ENCODE results near the gene SCFD2. TPM values are rescaled to one million over a fixed set of nuclear protein-coding genes. Genes with fewer than 3 reads are reported as not detected.

The SCFD2 gene
- total RNA-seq, 4 donors from 2014 or later = 12.7 to 23.7 (median 18.3) TPM

- H3K27ac ChIP-seq = no peak overlapping the region
- intact Hi-C loops (cut with DNase I; ENCODE audit: low total_unique reads) (loop anchor here (5.0 kb wide), 1 partner anchor 433 kb away; no protein-coding TSS in a partner anchor), in situ Hi-C loops (cut with MboI; ENCODE audit: low pct_ligation_motif_present in 1 of 4, low pct_unique_long_range_greater_than_20kb in 1 of 4, low sequenced_read_pairs in 3 of 4) (loop anchor here (5.0 to 25.0 kb wide), 4 partner anchors 433 to 743 kb away; no protein-coding TSS in a partner anchor)
- WGBS, 2 donors (ENCODE audit: low coverage in 1 of 2) = 86 to 94% methylated on average over 1 to 3 of the region's 3 CpGs
- DNase-seq = no peak
- H3K9me3 ChIP-seq = no peaks in the 10 kb centered on the region
- H3K4me3 ChIP-seq = no peak overlapping the region
- no peaks in the 10 kb centered on the region for H3K27me3 ChIP-seq
- peaks cover 0 to 11% (median 0%) of the 10 kb centered on the region in 4 donors for H3K4me1 ChIP-seq
- TF ChIP-seq POLR2AphosphoS5 (IDR thresholded peaks at IDR 0.05) = no peak
- TF ChIP-seq POLR2A (IDR thresholded peaks at IDR 0.05) = no peak
- no peak for TF ChIP-seq EP300 (IDR thresholded peaks at IDR 0.05; ENCODE audit: low read depth)
- TF ChIP-seq, protein P1, sequence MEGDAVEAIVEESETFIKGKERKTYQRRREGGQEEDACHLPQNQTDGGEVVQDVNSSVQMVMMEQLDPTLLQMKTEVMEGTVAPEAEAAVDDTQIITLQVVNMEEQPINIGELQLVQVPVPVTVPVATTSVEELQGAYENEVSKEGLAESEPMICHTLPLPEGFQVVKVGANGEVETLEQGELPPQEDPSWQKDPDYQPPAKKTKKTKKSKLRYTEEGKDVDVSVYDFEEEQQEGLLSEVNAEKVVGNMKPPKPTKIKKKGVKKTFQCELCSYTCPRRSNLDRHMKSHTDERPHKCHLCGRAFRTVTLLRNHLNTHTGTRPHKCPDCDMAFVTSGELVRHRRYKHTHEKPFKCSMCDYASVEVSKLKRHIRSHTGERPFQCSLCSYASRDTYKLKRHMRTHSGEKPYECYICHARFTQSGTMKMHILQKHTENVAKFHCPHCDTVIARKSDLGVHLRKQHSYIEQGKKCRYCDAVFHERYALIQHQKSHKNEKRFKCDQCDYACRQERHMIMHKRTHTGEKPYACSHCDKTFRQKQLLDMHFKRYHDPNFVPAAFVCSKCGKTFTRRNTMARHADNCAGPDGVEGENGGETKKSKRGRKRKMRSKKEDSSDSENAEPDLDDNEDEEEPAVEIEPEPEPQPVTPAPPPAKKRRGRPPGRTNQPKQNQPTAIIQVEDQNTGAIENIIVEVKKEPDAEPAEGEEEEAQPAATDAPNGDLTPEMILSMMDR (IDR thresholded peaks at IDR 0.05) = no peak
- no peaks in the 10 kb centered on the region for H3K36me3 ChIP-seq
These were observed 385.9 kb downstream of the SCFD2 start for GRCh38 chr4:52979821-52980590.

- in situ Hi-C loops (cut with MboI; ENCODE audit: low pct_ligation_motif_present in 1 of 4, low pct_unique_long_range_greater_than_20kb in 1 of 4, low sequenced_read_pairs in 3 of 4) = loop anchor here in 1 of 4 donors (25.0 kb wide), 1 partner anchor 742 kb away; no protein-coding TSS in a partner anchor
- WGBS, 2 donors (ENCODE audit: low coverage in 1 of 2) = 92 to 100% methylated on average over 1 of the region's 1 CpG
These were observed 386.8 kb downstream of the SCFD2 start for GRCh38 chr4:52979020-52979419.

DNA sequence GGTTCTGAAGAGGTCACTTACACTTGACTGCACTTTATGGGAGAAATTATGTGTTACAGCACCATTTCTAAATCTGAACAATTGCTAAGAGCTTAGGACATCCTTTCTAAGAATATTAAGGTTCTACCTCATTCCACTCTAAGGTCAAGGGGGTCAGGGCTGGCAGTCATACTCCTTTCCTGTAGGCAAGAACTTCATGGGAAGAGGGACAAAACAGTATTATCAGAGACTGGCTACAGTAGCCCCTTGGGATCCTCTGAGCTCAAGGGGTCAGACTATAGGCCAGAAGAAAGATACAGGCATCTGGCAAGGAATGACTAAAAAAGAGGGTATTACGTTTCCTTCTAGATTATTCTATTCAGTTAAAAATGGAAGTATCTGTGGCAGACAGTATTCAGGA, 388.6 kb downstream of the SCFD2 start:
- TF ChIP-seq POLR2A (IDR thresholded peaks at IDR 0.05) (no peak), POLR2AphosphoS5 (IDR thresholded peaks at IDR 0.05) (no peak), EP300 (IDR thresholded peaks at IDR 0.05; ENCODE audit: low read depth) (no peak)
- TF ChIP-seq, protein P1 (IDR thresholded peaks at IDR 0.05) = no peak
- no peak overlapping the region for H3K4me3 ChIP-seq
- intact Hi-C loops (cut with DNase I; ENCODE audit: low total_unique reads) (no loop called here), in situ Hi-C loops (cut with MboI; ENCODE audit: low pct_ligation_motif_present in 1 of 4, low pct_unique_long_range_greater_than_20kb in 1 of 4, low sequenced_read_pairs in 3 of 4) (loop anchor here in 1 of 4 donors (25.0 kb wide), 1 partner anchor 740 kb away; no protein-coding TSS in a partner anchor)
- H3K27me3 ChIP-seq = no peaks in the 10 kb centered on the region
- no peak for DNase-seq
- WGBS, 2 donors (ENCODE audit: low coverage in 1 of 2) = 82 to 100% methylated on average over 1 of the region's 1 CpG
- no peaks in the 10 kb centered on the region for H3K4me1 ChIP-seq
- no peaks in the 10 kb centered on the region for H3K36me3 ChIP-seq
- no peaks in the 10 kb centered on the region for H3K9me3 ChIP-seq
- H3K27ac ChIP-seq = no peak overlapping the region

More at GRCh38 chr4:52979020-52979419, 386.8 kb downstream of the SCFD2 start:
- no peaks in the 10 kb centered on the region for H3K27me3 ChIP-seq
- no peaks in the 10 kb centered on the region for H3K36me3 ChIP-seq
- H3K4me3 ChIP-seq = no peak overlapping the region
- H3K9me3 ChIP-seq = no peaks in the 10 kb centered on the region
- DNase-seq = no peak
- H3K27ac ChIP-seq = no peak overlapping the region
- TF ChIP-seq EP300 (IDR thresholded peaks at IDR 0.05; ENCODE audit: low read depth) (no peak), POLR2A (IDR thresholded peaks at IDR 0.05) (no peak), POLR2AphosphoS5 (IDR thresholded peaks at IDR 0.05) (no peak)
- TF ChIP-seq, protein P1 (IDR thresholded peaks at IDR 0.05) = no peak
- intact Hi-C loops (cut with DNase I; ENCODE audit: low total_unique reads) = no loop called here
- H3K4me1 ChIP-seq = peaks cover 0 to 4% (median 0%) of the 10 kb centered on the region in 4 donors

DNA sequence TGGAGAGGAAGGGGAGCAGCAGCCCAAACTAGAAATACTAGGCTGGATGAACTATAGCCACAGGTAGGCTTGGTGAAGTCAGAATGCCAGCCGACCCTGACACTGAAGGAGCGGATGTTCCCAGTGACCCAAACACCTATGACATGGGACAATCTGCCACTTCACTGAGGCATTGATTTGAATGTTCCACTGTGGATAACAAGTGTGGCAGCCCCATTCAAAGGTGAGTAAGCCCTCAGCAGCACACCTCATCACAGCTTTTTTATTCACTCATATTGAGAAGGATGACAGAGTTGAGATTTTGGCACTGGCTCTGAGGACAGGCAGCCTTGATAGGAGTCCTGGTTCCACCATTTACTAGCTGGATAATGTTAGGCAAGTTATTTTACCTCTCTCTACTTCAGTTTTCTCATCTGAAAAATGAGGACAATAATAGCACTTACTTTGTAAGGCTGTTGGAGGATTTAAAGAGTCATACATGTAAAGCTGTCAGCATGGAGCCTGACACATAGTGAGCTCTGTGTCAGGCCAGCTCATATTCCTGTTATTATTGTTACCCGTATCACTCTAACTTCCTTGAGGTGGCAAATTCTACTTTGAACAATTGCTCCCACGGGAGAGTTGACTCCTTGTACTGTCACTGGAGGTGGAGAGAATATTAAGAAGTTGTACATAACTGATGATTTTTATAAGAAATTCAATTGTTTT, 389.2 kb downstream of the SCFD2 start:
- no peaks in the 10 kb centered on the region for H3K36me3 ChIP-seq
- 69 to 88% methylated on average over 2 to 4 of the region's 4 CpGs for WGBS, 2 donors (ENCODE audit: low coverage in 1 of 2)
- DNase-seq = no peak
- intact Hi-C loops (cut with DNase I; ENCODE audit: low total_unique reads) (no loop called here), in situ Hi-C loops (cut with MboI; ENCODE audit: low pct_ligation_motif_present in 1 of 4, low pct_unique_long_range_greater_than_20kb in 1 of 4, low sequenced_read_pairs in 3 of 4) (loop anchor here in 1 of 4 donors (25.0 kb wide), 1 partner anchor 739 kb away; no protein-coding TSS in a partner anchor)
- H3K4me1 ChIP-seq = no peaks in the 10 kb centered on the region
- no peaks in the 10 kb centered on the region for H3K9me3 ChIP-seq
- TF ChIP-seq, protein P1 (IDR thresholded peaks at IDR 0.05) = no peak
- TF ChIP-seq EP300 (IDR thresholded peaks at IDR 0.05; ENCODE audit: low read depth) = no peak
- no peak for TF ChIP-seq POLR2A (IDR thresholded peaks at IDR 0.05)
- no peak for TF ChIP-seq POLR2AphosphoS5 (IDR thresholded peaks at IDR 0.05)
- no peak overlapping the region for H3K27ac ChIP-seq
- no peaks in the 10 kb centered on the region for H3K27me3 ChIP-seq
- no peak overlapping the region for H3K4me3 ChIP-seq
